H1 (cell line): ENCODE measurements around the gene MFGE8.

Experiments
- CREB1 ChIP-seq: IDR thresholded peaks from 2 replicates; pipeline ENCODE4 v1.6.1; 2012; ENCODE audit warnings: inconsistent platforms
- CTBP2 ChIP-seq: IDR thresholded peaks from 2 replicates; pipeline ENCODE4 v1.7.0; 2011; ENCODE audit warnings: borderline replicate concordance, mild to moderate bottlenecking, moderate library complexity, mixed read lengths, low read length; ENCODE audit not compliant: insufficient read depth, insufficient read length
- EZH2 ChIP-seq: fragments of 200-600 bp; sonication (generic); IDR thresholded peaks from 2 replicates; pipeline ENCODE4 v1.7.1; 2012; ENCODE audit warnings: low read depth, mild to moderate bottlenecking, moderate library complexity, low read length, inconsistent platforms; ENCODE audit not compliant: severe bottlenecking
- NRF1 ChIP-seq: IDR thresholded peaks from 2 replicates; pipeline ENCODE4 v1.6.1; 2011; ENCODE audit warnings: mild to moderate bottlenecking, low read depth, low read length, improper control_type of control experiment
- POLR2A ChIP-seq, 2 experiments: IDR thresholded peaks; 1 replicate in 1 of 2; 2 replicates in 1 of 2; pipeline ENCODE4 v1.6.1; 2011; ENCODE audit warnings: low read depth in 2 of 2, low read length in 2 of 2, mild to moderate bottlenecking in 2 of 2; ENCODE audit errors: control extremely low read depth in 1 of 2
- RBBP5 ChIP-seq: IDR thresholded peaks from 2 replicates; pipeline ENCODE4 v1.7.1; 2012; ENCODE audit warnings: low read depth, mild to moderate bottlenecking, inconsistent platforms, low read length, moderate library complexity, borderline replicate concordance
- TF ChIP-seq, protein P1 (sequence below), 3 experiments: IDR thresholded peaks; 1 replicate in 2 of 3; 2 replicates in 1 of 3; pipeline versions ENCODE4 v1.5.1 to v1.6.1; 2011; ENCODE audit warnings: low read length in 3 of 3, mild to moderate bottlenecking in 3 of 3, inconsistent platforms in 2 of 3, low read depth in 1 of 3, moderate library complexity in 1 of 3; ENCODE audit not compliant: insufficient read depth in 1 of 3; ENCODE audit errors: control extremely low read depth in 1 of 3
- TF ChIP-seq, protein P2 (sequence below): IDR thresholded peaks from 2 replicates; pipeline ENCODE4 v1.6.1; 2011; ENCODE audit warnings: low read length, improper control_type of control experiment

DNA sequence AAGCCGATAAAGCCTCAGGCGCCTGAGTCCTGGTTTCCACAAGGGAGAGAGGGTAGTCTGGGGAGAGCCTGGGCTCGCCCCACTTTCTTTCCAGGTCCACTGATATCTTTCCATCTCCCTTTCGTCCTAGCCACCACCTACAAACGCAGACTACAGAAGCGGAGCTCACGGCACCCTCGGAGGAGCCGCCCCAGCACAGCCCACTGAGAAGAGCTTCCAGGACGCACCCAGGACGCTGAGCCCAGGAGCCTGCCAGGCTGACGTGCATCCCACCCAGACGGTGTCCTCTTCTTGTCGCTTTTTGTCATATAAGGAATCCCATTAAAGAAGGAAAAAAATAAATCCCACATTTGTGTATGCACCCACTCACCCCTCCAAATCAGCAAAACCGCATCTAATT is 38.9 kb downstream of the MFGE8 start:
- no peak for TF ChIP-seq CREB1
- TF ChIP-seq, protein P1, sequence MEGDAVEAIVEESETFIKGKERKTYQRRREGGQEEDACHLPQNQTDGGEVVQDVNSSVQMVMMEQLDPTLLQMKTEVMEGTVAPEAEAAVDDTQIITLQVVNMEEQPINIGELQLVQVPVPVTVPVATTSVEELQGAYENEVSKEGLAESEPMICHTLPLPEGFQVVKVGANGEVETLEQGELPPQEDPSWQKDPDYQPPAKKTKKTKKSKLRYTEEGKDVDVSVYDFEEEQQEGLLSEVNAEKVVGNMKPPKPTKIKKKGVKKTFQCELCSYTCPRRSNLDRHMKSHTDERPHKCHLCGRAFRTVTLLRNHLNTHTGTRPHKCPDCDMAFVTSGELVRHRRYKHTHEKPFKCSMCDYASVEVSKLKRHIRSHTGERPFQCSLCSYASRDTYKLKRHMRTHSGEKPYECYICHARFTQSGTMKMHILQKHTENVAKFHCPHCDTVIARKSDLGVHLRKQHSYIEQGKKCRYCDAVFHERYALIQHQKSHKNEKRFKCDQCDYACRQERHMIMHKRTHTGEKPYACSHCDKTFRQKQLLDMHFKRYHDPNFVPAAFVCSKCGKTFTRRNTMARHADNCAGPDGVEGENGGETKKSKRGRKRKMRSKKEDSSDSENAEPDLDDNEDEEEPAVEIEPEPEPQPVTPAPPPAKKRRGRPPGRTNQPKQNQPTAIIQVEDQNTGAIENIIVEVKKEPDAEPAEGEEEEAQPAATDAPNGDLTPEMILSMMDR (IDR thresholded peaks at IDR 0.05; ENCODE audit: control extremely low read depth in 1 of 3, insufficient read depth in 1 of 3, low read depth in 1 of 3, low read length in 3 of 3): no peak
- no peak for TF ChIP-seq RBBP5
- TF ChIP-seq EZH2: no peak
- no peak for TF ChIP-seq CTBP2
- TF ChIP-seq POLR2A (IDR thresholded peaks at IDR 0.05; ENCODE audit: control extremely low read depth in 1 of 2, low read depth in 2 of 2, low read length in 2 of 2): no peak
- TF ChIP-seq, protein P2, sequence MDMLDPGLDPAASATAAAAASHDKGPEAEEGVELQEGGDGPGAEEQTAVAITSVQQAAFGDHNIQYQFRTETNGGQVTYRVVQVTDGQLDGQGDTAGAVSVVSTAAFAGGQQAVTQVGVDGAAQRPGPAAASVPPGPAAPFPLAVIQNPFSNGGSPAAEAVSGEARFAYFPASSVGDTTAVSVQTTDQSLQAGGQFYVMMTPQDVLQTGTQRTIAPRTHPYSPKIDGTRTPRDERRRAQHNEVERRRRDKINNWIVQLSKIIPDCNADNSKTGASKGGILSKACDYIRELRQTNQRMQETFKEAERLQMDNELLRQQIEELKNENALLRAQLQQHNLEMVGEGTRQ: no peak
- no peak for TF ChIP-seq NRF1
